SK-N-SH (cell line): ENCODE measurements around the gene SPATA16. TPM values are rescaled to one million over a fixed set of nuclear protein-coding genes. Genes with fewer than 3 reads are reported as not detected.

ENCODE experiments used
- CTCF ChIA-PET: fragments of 300-600, 350-600 bp; formaldehyde crosslinking; extraction: SDS; loops from one replicate; lab custom pipeline; 2021; lab: Yijun Ruan, JAX
- POLR2A ChIA-PET: fragments of 350-600 bp; sonication (Branson Sonifier 250); formaldehyde crosslinking; extraction: SDS; loops from one replicate; lab custom pipeline; 2020; ENCODE audit warnings: antibody characterized with exemption, inconsistent platforms; lab: Yijun Ruan, JAX
- DNase-seq: peaks from one replicate; pipeline ENCODE4 v3.0.0; 2012
- H2AFZ ChIP-seq: fragments of 200-600 bp; sonication (generic); 2 replicates; pipeline ENCODE4 v1.8.1; 2016; ENCODE audit warnings: antibody characterized with exemption, mild to moderate bottlenecking, low read depth
- H3F3A ChIP-seq: fragments of 200-600 bp; sonication (generic); replicated peaks from 2 replicates; pipeline ENCODE3; 2016; ENCODE audit warnings: antibody characterized with exemption, mild to moderate bottlenecking; ENCODE audit not compliant: insufficient read depth
- H3K27ac ChIP-seq, 2 experiments: fragments of 200-500 bp in 1 of 2; fragments of 200-600 bp in 1 of 2; sonication (Bioruptor generic) in 1 of 2; sonication (generic), shearing (Covaris generic) in 1 of 2; 2 replicates each; pipeline versions ENCODE4 v1.5.1 to v1.6.1; 2014 to 2016; ENCODE audit warnings: low read depth in 2 of 2, inconsistent platforms in 1 of 2, low read length in 1 of 2, mild to moderate bottlenecking in 1 of 2, mixed read lengths in 1 of 2
- H3K27me3 ChIP-seq: fragments of 200-600 bp; sonication (generic), shearing (Covaris generic); 2 replicates; pipeline ENCODE4 v1.6.1; 2016; ENCODE audit warnings: mixed run types; ENCODE audit not compliant: insufficient read depth
- H3K36me3 ChIP-seq, 2 experiments: fragments of 200-500 bp in 1 of 2; fragments of 200-600 bp in 1 of 2; sonication (Bioruptor generic) in 1 of 2; sonication (generic) in 1 of 2; replicated peaks in 1 of 2; 2 replicates each; pipeline versions ENCODE3 to v1.5.1; 2014 to 2016; ENCODE audit warnings: low read length in 1 of 2, mild to moderate bottlenecking in 1 of 2; ENCODE audit not compliant: insufficient read depth in 2 of 2, control insufficient read depth in 1 of 2
- H3K4me1 ChIP-seq, 2 experiments: fragments of 200-500 bp in 1 of 2; fragments of 200-600 bp in 1 of 2; sonication (Bioruptor generic) in 1 of 2; sonication (generic), shearing (Covaris generic) in 1 of 2; 2 replicates each; pipeline versions ENCODE4 v1.5.1 to v1.6.1; 2014 to 2016; ENCODE audit warnings: low read depth in 1 of 2, low read length in 1 of 2, mixed run types in 1 of 2; ENCODE audit not compliant: insufficient read depth in 2 of 2, control insufficient read depth in 1 of 2
- H3K4me2 ChIP-seq: fragments of 200-600 bp; sonication (generic), shearing (Covaris generic); 2 replicates; pipeline ENCODE4 v1.6.1; 2017; ENCODE audit warnings: mixed run types
- H3K4me3 ChIP-seq, 2 experiments: fragments of 200-500 bp in 1 of 2; fragments of 200-600 bp in 1 of 2; sonication (Bioruptor generic) in 1 of 2; sonication (generic), shearing (Covaris generic) in 1 of 2; 2 replicates each; pipeline versions ENCODE4 v1.5.1 to v1.8.1; 2014 to 2016; ENCODE audit warnings: low read depth in 2 of 2, inconsistent platforms in 1 of 2, low read length in 1 of 2, mild to moderate bottlenecking in 1 of 2, mixed read lengths in 1 of 2, moderate library complexity in 1 of 2
- H3K79me2 ChIP-seq: fragments of 200-600 bp; sonication (generic); 2 replicates; pipeline ENCODE4 v1.8.1; 2017; ENCODE audit warnings: mild to moderate bottlenecking; ENCODE audit not compliant: insufficient read depth
- H3K9ac ChIP-seq: fragments of 200-600 bp; sonication (generic); 2 replicates; pipeline ENCODE4 v1.6.1; 2017; ENCODE audit warnings: mixed run types
- H3K9me2 ChIP-seq: fragments of 200-600 bp; sonication (generic); 2 replicates; pipeline ENCODE4 v1.6.1; 2017; ENCODE audit warnings: mixed run types
- H3K9me3 ChIP-seq: fragments of 200-600 bp; sonication (generic); 2 replicates; pipeline ENCODE4 v1.6.1; 2017; ENCODE audit warnings: mixed run types, mild to moderate bottlenecking, moderate library complexity
- H4K20me1 ChIP-seq: fragments of 200-600 bp; sonication (generic); 2 replicates; pipeline ENCODE4 v1.6.1; 2017; ENCODE audit warnings: mild to moderate bottlenecking, mixed run types; ENCODE audit not compliant: insufficient read depth
- CHD2 ChIP-seq: fragments of 150-350 bp; IDR thresholded peaks from 2 replicates; pipeline ENCODE4 v1.6.1; 2018; ENCODE audit warnings: low read length; ENCODE audit not compliant: partially characterized antibody
- EP300 ChIP-seq, 2 experiments: IDR thresholded peaks; 2 replicates each; pipeline versions ENCODE4 v1.4.0 to v1.6.1; 2012; ENCODE audit warnings: borderline replicate concordance in 1 of 2, low read depth in 1 of 2, low read length in 1 of 2
- EZH2phosphoT487 ChIP-seq: fragments of 200-600 bp; sonication (generic); IDR thresholded peaks from 2 replicates; pipeline ENCODE4 v1.6.1; 2017; ENCODE audit warnings: low read depth, mixed run types, mild to moderate bottlenecking, antibody characterized with exemption, moderate library complexity, borderline replicate concordance
- FOSL2 ChIP-seq: IDR thresholded peaks from 2 replicates; pipeline ENCODE4 v1.4.0; 2012; ENCODE audit warnings: low read depth, mild to moderate bottlenecking, moderate library complexity, borderline replicate concordance
- GABPA ChIP-seq: IDR thresholded peaks from 2 replicates; pipeline ENCODE4 v1.4.0; 2012; ENCODE audit warnings: low read depth, mild to moderate bottlenecking
- JUND ChIP-seq: IDR thresholded peaks from 2 replicates; pipeline ENCODE4 v1.4.0; 2012
- MEF2A ChIP-seq: IDR thresholded peaks from 2 replicates; pipeline ENCODE4 v1.4.0; 2012; ENCODE audit warnings: low read depth, borderline replicate concordance
- NFIC ChIP-seq: IDR thresholded peaks from 2 replicates; pipeline ENCODE4 v1.4.0; 2012; ENCODE audit warnings: borderline replicate concordance
- POLR2AphosphoS5 ChIP-seq: IDR thresholded peaks from 2 replicates; pipeline ENCODE4 v1.6.1; 2012; ENCODE audit warnings: low read depth, low read length
- RAD21 ChIP-seq: IDR thresholded peaks from 2 replicates; pipeline ENCODE4 v1.6.1; 2012; ENCODE audit warnings: mild to moderate bottlenecking, low read length
- RCOR1 ChIP-seq: fragments of 150-350 bp; IDR thresholded peaks from 2 replicates; pipeline ENCODE4 v1.6.1; 2017; ENCODE audit warnings: antibody characterized with exemption, low read length
- SIN3A ChIP-seq: IDR thresholded peaks from 2 replicates; pipeline ENCODE4 v1.6.1; 2012; ENCODE audit warnings: low read depth, mild to moderate bottlenecking, low read length, moderate library complexity, borderline replicate concordance
- SMC3 ChIP-seq: IDR thresholded peaks from 2 replicates; pipeline ENCODE4 v1.6.1; 2012; ENCODE audit warnings: low read depth, low read length, improper control_type of control experiment
- TCF12 ChIP-seq: IDR thresholded peaks from 2 replicates; pipeline ENCODE4 v1.4.0; 2012
- TEAD4 ChIP-seq: IDR thresholded peaks from 2 replicates; pipeline ENCODE4 v1.4.0; 2012; ENCODE audit warnings: mild to moderate bottlenecking, borderline replicate concordance; ENCODE audit not compliant: insufficient read depth
- YY1 ChIP-seq: IDR thresholded peaks from 2 replicates; pipeline ENCODE4 v1.4.0; 2012; ENCODE audit warnings: low read depth, mild to moderate bottlenecking
- WGBS: methylation state at CpG from one replicate; pipeline ENCODE4 v1.1.6; 2017; ENCODE audit warnings: low lambda C conversion rate; 5-methylcytosine and 5-hydroxymethylcytosine counted together
- polyA plus RNA-seq, 3 experiments: library from polyadenylated mRNA; depleted of rRNA; stranded (reverse); fragments of >200 nt; gene quantifications; 2 replicates each; pipeline ENCODE4 v1.2.3, GENCODE V29; 2012
- TF ChIP-seq, protein P1 (sequence below): fragments of 150-350 bp; IDR thresholded peaks from 2 replicates; pipeline ENCODE4 v1.6.1; 2017; ENCODE audit warnings: antibody characterized with exemption, low read length, low read depth, borderline replicate concordance
- TF ChIP-seq, protein P2 (sequence below): IDR thresholded peaks from 2 replicates; pipeline ENCODE4 v1.4.0; 2012; ENCODE audit warnings: low read depth, borderline replicate concordance
- TF ChIP-seq, protein P3 (sequence below): fragments of 150-350 bp; IDR thresholded peaks from 2 replicates; pipeline ENCODE4 v1.6.1; 2016; ENCODE audit warnings: mild to moderate bottlenecking, low read depth, low read length
- TF ChIP-seq, protein P4 (sequence below): IDR thresholded peaks from 2 replicates; pipeline ENCODE4 v1.6.1; 2012; ENCODE audit warnings: mild to moderate bottlenecking, low read depth, low read length, moderate library complexity

SPATA16 gene
- polyA plus RNA-seq, 1 of the 3 experiments (the other 2 are of a cell fraction) = not detected

DNA sequence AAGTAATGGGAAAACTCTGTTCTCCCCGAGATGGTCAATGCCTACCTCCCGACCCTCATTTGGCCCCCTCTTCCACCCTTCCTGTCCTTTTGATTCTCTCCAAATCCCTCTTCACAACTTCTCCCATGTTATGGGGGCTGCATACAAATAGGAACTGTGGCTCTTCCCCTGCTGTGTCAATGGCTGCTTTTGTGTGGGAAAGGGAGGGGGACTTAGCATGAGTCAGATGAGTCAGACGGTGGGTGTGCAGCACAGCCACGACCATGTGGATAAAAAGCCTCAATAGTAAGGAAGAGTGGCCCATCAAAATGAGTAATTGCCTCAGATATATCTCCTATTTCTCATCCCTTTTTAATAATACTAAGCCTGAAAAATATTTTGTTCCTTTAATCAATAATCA is 31.9 kb downstream of the SPATA16 start:
- H3K4me2 ChIP-seq = no peak overlapping the region
- no peak overlapping the region for H3K27ac ChIP-seq
- H3K9me3 ChIP-seq = no peaks in the 10 kb centered on the region
- no peaks in the 10 kb centered on the region for H3K36me3 ChIP-seq
- H3K4me1 ChIP-seq = no peaks in the 10 kb centered on the region
- no peaks in the 10 kb centered on the region for H3K9me2 ChIP-seq
- DNase-seq = no peak
- H3K4me3 ChIP-seq = no peak overlapping the region
- H3K79me2 ChIP-seq = no peaks in the 10 kb centered on the region
- CTCF ChIA-PET = no interaction called here
- no peaks in the 10 kb centered on the region for H3F3A ChIP-seq
- H3K27me3 ChIP-seq = no peaks in the 10 kb centered on the region
- WGBS = 30% methylated on average over 4 of the region's 4 CpGs
- TF ChIP-seq, protein P1, sequence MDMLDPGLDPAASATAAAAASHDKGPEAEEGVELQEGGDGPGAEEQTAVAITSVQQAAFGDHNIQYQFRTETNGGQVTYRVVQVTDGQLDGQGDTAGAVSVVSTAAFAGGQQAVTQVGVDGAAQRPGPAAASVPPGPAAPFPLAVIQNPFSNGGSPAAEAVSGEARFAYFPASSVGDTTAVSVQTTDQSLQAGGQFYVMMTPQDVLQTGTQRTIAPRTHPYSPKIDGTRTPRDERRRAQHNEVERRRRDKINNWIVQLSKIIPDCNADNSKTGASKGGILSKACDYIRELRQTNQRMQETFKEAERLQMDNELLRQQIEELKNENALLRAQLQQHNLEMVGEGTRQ = no peak
- TF ChIP-seq, protein P2, sequence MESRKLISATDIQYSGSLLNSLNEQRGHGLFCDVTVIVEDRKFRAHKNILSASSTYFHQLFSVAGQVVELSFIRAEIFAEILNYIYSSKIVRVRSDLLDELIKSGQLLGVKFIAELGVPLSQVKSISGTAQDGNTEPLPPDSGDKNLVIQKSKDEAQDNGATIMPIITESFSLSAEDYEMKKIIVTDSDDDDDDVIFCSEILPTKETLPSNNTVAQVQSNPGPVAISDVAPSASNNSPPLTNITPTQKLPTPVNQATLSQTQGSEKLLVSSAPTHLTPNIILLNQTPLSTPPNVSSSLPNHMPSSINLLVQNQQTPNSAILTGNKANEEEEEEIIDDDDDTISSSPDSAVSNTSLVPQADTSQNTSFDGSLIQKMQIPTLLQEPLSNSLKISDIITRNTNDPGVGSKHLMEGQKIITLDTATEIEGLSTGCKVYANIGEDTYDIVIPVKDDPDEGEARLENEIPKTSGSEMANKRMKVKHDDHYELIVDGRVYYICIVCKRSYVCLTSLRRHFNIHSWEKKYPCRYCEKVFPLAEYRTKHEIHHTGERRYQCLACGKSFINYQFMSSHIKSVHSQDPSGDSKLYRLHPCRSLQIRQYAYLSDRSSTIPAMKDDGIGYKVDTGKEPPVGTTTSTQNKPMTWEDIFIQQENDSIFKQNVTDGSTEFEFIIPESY = no peak
- TF ChIP-seq GABPA = no peak
- TF ChIP-seq RCOR1 = no peak
- no peak for TF ChIP-seq NFIC
- TF ChIP-seq TEAD4 = no peak
- TF ChIP-seq SMC3 = no peak
- TF ChIP-seq EP300 (IDR thresholded peaks at IDR 0.05; ENCODE audit: borderline replicate concordance in 1 of 2, low read depth in 1 of 2, low read length in 1 of 2) = no peak
- TF ChIP-seq SIN3A = no peak
- no peak for TF ChIP-seq FOSL2
- no peak for TF ChIP-seq RAD21
- no peak for TF ChIP-seq EZH2phosphoT487
- no peak for TF ChIP-seq TCF12
- no peak for TF ChIP-seq POLR2AphosphoS5
- no peak for TF ChIP-seq MEF2A
- no peaks in the 10 kb centered on the region for H4K20me1 ChIP-seq
- POLR2A ChIA-PET = no interaction called here
- H3K9ac ChIP-seq = no peak overlapping the region
- no peak overlapping the region for H2AFZ ChIP-seq

DNA sequence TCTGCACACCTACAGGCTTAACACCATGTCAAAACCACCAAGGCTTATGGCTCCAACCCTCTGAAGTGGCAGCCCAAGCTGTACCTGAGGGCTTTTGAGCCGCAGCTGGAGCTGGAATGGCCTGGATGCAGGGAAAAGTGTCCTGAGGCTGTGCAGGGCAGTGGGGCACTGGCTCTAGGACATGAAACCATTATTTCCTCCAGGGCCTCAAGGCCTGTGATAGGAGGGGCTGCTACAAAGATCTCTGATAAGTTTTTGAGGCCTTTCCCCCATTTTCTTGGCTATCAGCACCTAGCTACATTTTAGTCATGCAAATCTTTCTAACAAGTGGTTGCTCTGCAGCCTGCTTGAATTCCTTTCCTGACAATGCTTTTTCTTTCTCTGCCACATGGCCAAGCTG is 37.6 kb downstream of the SPATA16 start:
- no peak overlapping the region for H3K27ac ChIP-seq
- no peaks in the 10 kb centered on the region for H4K20me1 ChIP-seq
- H3K4me3 ChIP-seq = no peak overlapping the region
- 0% methylated on average over 1 of the region's 1 CpG for WGBS
- H3K4me2 ChIP-seq = no peak overlapping the region
- no peaks in the 10 kb centered on the region for H3K27me3 ChIP-seq
- H3F3A ChIP-seq = no peaks in the 10 kb centered on the region
- no peak overlapping the region for H2AFZ ChIP-seq
- DNase-seq = no peak
- no peaks in the 10 kb centered on the region for H3K4me1 ChIP-seq
- H3K36me3 ChIP-seq = no peaks in the 10 kb centered on the region
- POLR2A ChIA-PET = no interaction called here
- H3K9ac ChIP-seq = no peak overlapping the region
- no peaks in the 10 kb centered on the region for H3K9me2 ChIP-seq
- no peaks in the 10 kb centered on the region for H3K79me2 ChIP-seq
- no peaks in the 10 kb centered on the region for H3K9me3 ChIP-seq
- CTCF ChIA-PET = no interaction called here
- TF ChIP-seq JUND = no peak
- TF ChIP-seq YY1 = no peak
- TF ChIP-seq CHD2 = no peak
- no peak for TF ChIP-seq SMC3
- TF ChIP-seq, protein P3, sequence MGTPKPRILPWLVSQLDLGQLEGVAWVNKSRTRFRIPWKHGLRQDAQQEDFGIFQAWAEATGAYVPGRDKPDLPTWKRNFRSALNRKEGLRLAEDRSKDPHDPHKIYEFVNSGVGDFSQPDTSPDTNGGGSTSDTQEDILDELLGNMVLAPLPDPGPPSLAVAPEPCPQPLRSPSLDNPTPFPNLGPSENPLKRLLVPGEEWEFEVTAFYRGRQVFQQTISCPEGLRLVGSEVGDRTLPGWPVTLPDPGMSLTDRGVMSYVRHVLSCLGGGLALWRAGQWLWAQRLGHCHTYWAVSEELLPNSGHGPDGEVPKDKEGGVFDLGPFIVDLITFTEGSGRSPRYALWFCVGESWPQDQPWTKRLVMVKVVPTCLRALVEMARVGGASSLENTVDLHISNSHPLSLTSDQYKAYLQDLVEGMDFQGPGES = no peak
- TF ChIP-seq, protein P1 = no peak
- TF ChIP-seq RAD21 = no peak
- no peak for TF ChIP-seq TCF12
- TF ChIP-seq, protein P4, sequence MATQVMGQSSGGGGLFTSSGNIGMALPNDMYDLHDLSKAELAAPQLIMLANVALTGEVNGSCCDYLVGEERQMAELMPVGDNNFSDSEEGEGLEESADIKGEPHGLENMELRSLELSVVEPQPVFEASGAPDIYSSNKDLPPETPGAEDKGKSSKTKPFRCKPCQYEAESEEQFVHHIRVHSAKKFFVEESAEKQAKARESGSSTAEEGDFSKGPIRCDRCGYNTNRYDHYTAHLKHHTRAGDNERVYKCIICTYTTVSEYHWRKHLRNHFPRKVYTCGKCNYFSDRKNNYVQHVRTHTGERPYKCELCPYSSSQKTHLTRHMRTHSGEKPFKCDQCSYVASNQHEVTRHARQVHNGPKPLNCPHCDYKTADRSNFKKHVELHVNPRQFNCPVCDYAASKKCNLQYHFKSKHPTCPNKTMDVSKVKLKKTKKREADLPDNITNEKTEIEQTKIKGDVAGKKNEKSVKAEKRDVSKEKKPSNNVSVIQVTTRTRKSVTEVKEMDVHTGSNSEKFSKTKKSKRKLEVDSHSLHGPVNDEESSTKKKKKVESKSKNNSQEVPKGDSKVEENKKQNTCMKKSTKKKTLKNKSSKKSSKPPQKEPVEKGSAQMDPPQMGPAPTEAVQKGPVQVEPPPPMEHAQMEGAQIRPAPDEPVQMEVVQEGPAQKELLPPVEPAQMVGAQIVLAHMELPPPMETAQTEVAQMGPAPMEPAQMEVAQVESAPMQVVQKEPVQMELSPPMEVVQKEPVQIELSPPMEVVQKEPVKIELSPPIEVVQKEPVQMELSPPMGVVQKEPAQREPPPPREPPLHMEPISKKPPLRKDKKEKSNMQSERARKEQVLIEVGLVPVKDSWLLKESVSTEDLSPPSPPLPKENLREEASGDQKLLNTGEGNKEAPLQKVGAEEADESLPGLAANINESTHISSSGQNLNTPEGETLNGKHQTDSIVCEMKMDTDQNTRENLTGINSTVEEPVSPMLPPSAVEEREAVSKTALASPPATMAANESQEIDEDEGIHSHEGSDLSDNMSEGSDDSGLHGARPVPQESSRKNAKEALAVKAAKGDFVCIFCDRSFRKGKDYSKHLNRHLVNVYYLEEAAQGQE = no peak
- TF ChIP-seq TEAD4 = no peak
